ENCODE data around the gene GPC5.

Gene GPC5

DNA sequence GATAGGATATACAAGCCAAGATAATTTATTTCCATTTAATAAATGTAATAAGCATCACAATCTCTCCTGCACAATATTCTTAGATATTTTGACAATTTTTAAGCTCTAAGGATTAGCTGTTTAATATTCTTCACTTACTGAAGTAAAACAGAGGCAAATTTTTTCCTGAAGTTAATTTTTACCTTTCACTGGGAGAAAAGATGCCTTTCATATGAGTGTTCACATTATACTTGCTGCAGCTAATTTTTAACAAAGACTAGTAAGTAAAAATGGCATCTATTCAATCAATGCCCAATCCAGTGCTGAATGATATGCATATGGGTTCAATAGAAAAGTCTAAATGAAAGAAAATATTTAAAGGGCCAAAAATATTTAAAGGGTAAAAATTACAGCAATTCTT lies 1451.0 kb downstream of the GPC5 start:
- Histone ChIP-seq H3K4me3 (ENCODE audit: low read length) (no peak overlapping the region), H3K9me3 (ENCODE audit: insufficient read depth, low read length) (no peaks in the 10 kb centered on the region), H3K27ac (ENCODE audit: low read length) (no peak overlapping the region), H3K9ac (ENCODE audit: low read length) (no peak overlapping the region), H3K27me3 (ENCODE audit: low read depth, low read length) (no peaks in the 10 kb centered on the region), H3K36me3 (replicated peaks; ENCODE audit: low read depth, low read length) (no peaks in the 10 kb centered on the region), H3K4me2 (ENCODE audit: low read length) (no peak overlapping the region), H3K79me2 (ENCODE audit: low read length) (no peaks in the 10 kb centered on the region), H3K4me1 (ENCODE audit: low read length) (no peaks in the 10 kb centered on the region), H2AFZ (ENCODE audit: low read depth, low read length) (no peak overlapping the region), H4K20me1 (ENCODE audit: insufficient read depth, low read length) (no peaks in the 10 kb centered on the region)
- TF ChIP-seq EZH2phosphoT487 (IDR thresholded peaks at IDR 0.05; ENCODE audit: low read depth) = no peak
- TF ChIP-seq, protein P1, sequence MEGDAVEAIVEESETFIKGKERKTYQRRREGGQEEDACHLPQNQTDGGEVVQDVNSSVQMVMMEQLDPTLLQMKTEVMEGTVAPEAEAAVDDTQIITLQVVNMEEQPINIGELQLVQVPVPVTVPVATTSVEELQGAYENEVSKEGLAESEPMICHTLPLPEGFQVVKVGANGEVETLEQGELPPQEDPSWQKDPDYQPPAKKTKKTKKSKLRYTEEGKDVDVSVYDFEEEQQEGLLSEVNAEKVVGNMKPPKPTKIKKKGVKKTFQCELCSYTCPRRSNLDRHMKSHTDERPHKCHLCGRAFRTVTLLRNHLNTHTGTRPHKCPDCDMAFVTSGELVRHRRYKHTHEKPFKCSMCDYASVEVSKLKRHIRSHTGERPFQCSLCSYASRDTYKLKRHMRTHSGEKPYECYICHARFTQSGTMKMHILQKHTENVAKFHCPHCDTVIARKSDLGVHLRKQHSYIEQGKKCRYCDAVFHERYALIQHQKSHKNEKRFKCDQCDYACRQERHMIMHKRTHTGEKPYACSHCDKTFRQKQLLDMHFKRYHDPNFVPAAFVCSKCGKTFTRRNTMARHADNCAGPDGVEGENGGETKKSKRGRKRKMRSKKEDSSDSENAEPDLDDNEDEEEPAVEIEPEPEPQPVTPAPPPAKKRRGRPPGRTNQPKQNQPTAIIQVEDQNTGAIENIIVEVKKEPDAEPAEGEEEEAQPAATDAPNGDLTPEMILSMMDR (IDR thresholded peaks at IDR 0.05; ENCODE audit: low read depth, low read length) = no peak

DNA sequence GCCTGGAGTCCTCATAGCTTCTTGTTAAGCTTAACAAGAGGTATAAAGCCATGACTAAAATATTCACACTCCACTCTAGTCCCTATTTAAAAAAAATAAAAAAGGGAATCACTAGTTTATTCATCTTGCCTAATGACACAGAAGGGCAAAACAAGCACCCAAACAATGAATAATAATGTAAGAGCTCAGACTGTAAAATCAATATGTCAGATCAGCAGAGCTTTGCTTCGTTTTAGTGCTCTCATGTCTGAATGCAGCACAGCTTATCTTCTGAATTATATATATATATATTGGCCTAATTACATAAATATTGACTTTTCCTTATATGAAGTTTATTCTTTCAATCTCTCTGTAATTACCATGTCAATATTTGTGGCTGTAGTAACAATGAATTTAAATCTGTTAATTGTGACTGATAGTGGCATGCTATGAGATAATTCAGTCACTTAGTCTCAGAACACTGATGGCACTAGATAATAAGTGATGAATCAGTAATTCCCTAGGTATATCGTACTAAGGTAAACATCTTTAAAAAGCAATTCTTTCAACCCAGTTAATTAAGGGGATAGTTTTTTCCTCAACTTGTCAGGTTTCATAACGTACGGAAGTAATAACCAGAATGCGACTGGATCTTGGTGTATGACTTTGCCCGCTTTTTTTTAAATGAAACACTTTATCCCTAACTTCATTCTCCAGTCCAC lies 1466.3 kb downstream of the GPC5 start:
- no peaks in the 10 kb centered on the region for H3K27me3 ChIP-seq (ENCODE audit: low read depth, low read length)
- TF ChIP-seq, protein P1 (IDR thresholded peaks at IDR 0.05; ENCODE audit: low read depth, low read length) = no peak
- TF ChIP-seq EZH2phosphoT487 (IDR thresholded peaks at IDR 0.05; ENCODE audit: low read depth) = no peak
- no peak overlapping the region for H3K9ac ChIP-seq (ENCODE audit: low read length)
- H3K4me2 ChIP-seq (ENCODE audit: low read length) = no peak overlapping the region
- no peak overlapping the region for H3K27ac ChIP-seq (ENCODE audit: low read length)
- H3K4me3 ChIP-seq (ENCODE audit: low read length) = no peak overlapping the region
- H3K9me3 ChIP-seq (ENCODE audit: insufficient read depth, low read length) = no peaks in the 10 kb centered on the region
- H3K79me2 ChIP-seq (ENCODE audit: low read length) = no peaks in the 10 kb centered on the region
- no peak overlapping the region for H2AFZ ChIP-seq (ENCODE audit: low read depth, low read length)
- no peaks in the 10 kb centered on the region for H3K36me3 ChIP-seq (replicated peaks; ENCODE audit: low read depth, low read length)
- H4K20me1 ChIP-seq (ENCODE audit: insufficient read depth, low read length) = no peaks in the 10 kb centered on the region
- no peaks in the 10 kb centered on the region for H3K4me1 ChIP-seq (ENCODE audit: low read length)

GRCh38 chr13:92873029-92873428 lies 1474.6 kb downstream of the GPC5 start:
- no peaks in the 10 kb centered on the region for H3K79me2 ChIP-seq (ENCODE audit: low read length)
- TF ChIP-seq EZH2phosphoT487 (IDR thresholded peaks at IDR 0.05; ENCODE audit: low read depth) = no peak
- TF ChIP-seq, protein P1 (IDR thresholded peaks at IDR 0.05; ENCODE audit: low read depth, low read length) = no peak

DNA sequence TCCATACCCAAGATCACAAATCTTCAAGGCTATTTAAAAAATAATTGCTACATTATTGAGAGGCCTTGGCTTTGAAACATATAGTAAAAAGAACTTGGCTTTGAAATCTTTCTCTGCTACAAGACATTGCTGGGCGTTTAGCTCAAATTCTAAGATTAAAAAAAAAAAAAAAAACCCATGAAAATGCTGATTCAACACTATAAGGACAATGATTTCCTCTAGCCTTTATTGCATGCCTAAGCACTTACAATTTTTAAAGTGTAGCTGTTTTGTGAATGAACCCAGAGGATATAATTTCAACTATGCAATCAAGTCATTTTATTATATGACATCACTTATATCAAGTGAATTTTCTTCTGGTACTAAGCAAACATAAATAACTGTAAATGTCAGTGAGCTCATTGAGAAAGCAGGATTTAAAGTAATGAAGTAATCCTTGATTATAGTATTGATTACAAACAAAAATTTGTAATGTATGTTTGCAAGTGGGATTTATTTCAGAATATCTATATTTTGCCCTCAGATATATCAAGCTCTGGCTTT lies 1488.2 kb downstream of the GPC5 start:
- Histone ChIP-seq H3K4me3 (ENCODE audit: low read length) (no peak overlapping the region), H3K9me3 (ENCODE audit: insufficient read depth, low read length) (no peaks in the 10 kb centered on the region), H3K79me2 (ENCODE audit: low read length) (no peaks in the 10 kb centered on the region), H3K4me1 (ENCODE audit: low read length) (no peaks in the 10 kb centered on the region), H3K27me3 (ENCODE audit: low read depth, low read length) (no peaks in the 10 kb centered on the region), H3K4me2 (ENCODE audit: low read length) (no peak overlapping the region), H3K9ac (ENCODE audit: low read length) (no peak overlapping the region), H4K20me1 (ENCODE audit: insufficient read depth, low read length) (no peaks in the 10 kb centered on the region), H2AFZ (ENCODE audit: low read depth, low read length) (no peak overlapping the region), H3K27ac (ENCODE audit: low read length) (no peak overlapping the region), H3K36me3 (replicated peaks; ENCODE audit: low read depth, low read length) (no peaks in the 10 kb centered on the region)
- TF ChIP-seq, protein P1 (IDR thresholded peaks at IDR 0.05; ENCODE audit: low read depth, low read length) = no peak
- TF ChIP-seq EZH2phosphoT487 (IDR thresholded peaks at IDR 0.05; ENCODE audit: low read depth) = no peak

More at GRCh38 chr13:92873029-92873428, 1474.6 kb downstream of the GPC5 start:
- no peaks in the 10 kb centered on the region for H3K36me3 ChIP-seq (replicated peaks; ENCODE audit: low read depth, low read length)
- peaks cover 3% of the 10 kb centered on the region; the same call in 1 of the 2 replicates for H3K4me1 ChIP-seq (ENCODE audit: low read length)
- no peak overlapping the region for H3K4me2 ChIP-seq (ENCODE audit: low read length)
- no peak overlapping the region for H3K27ac ChIP-seq (ENCODE audit: low read length)
- no peak overlapping the region for H3K4me3 ChIP-seq (ENCODE audit: low read length)
- H3K27me3 ChIP-seq (ENCODE audit: low read depth, low read length) = no peaks in the 10 kb centered on the region
- no peak overlapping the region for H3K9ac ChIP-seq (ENCODE audit: low read length)
- no peaks in the 10 kb centered on the region for H3K9me3 ChIP-seq (ENCODE audit: insufficient read depth, low read length)
- H4K20me1 ChIP-seq (ENCODE audit: insufficient read depth, low read length) = no peaks in the 10 kb centered on the region
- no peak overlapping the region for H2AFZ ChIP-seq (ENCODE audit: low read depth, low read length)

All from OCI-LY3 (cell line).